Measurements from ENCODE around the gene HEPHL1.
"Not testable (repeated sequence)": the region's sequence is repeated elsewhere in the genome, so short reads cannot be mapped to it uniquely, and the experiment has no call there.

HEPHL1 gene

DNA sequence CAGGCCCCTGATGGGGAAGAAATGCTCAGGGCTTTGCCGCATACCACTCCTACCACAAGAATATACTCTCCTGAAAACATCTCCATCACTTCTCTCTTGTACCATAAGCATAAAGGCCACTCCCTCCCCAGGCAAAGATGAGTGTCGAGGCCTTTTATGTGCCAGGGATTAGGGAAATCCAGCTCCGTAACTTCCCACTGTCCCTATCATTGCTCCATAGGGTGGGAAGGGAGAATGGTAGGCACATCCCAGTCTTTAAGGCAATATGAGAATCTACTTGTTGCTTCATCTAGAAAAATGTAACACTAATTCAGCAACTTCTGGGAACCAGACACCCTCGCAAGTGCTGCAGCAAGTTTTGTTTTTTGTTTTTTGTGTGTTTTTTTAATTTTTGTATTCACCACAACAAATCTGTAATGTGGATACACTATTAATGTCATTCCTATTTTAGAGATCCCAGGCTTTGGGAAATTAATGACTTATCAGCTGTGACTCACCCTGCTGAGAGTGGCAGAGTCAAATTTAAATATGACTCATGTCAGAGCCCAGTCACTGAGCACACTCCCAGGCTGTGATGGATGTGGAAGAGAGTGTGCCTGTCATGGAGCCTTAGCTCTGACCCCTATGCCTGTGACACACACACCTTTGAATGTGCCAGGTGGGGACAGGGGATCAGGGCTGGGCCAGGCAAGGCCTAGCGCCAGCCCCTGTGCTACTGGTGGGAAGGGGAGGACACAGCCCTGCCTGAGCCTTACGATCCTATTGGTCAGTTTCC, 130.9 kb downstream of the HEPHL1 start:
- DNase-seq = no peak

DNA sequence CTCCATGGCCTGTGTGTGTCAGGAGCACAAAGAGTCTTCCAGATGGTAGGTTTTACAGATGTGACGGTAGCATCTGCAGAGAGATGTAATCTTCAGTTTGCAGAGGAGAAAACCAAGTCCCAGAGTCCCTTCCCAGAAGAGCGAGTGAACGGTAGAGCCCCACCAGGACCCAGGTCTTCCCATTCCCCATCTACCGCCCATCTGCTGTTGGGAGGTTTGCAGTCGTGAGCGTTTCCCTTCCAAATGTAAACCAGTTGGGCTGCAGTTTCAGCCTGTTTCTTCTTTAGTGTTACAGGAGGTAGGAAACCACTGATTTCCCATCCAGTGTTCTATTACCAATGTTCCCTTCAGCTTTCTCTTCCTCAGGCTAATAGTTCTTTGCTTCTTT, 131.5 kb downstream of the HEPHL1 start:
- no peak for DNase-seq

- no peak for DNase-seq
Measured at GRCh38 chr11:94153320-94153719, 132.2 kb downstream of the HEPHL1 start.

DNA sequence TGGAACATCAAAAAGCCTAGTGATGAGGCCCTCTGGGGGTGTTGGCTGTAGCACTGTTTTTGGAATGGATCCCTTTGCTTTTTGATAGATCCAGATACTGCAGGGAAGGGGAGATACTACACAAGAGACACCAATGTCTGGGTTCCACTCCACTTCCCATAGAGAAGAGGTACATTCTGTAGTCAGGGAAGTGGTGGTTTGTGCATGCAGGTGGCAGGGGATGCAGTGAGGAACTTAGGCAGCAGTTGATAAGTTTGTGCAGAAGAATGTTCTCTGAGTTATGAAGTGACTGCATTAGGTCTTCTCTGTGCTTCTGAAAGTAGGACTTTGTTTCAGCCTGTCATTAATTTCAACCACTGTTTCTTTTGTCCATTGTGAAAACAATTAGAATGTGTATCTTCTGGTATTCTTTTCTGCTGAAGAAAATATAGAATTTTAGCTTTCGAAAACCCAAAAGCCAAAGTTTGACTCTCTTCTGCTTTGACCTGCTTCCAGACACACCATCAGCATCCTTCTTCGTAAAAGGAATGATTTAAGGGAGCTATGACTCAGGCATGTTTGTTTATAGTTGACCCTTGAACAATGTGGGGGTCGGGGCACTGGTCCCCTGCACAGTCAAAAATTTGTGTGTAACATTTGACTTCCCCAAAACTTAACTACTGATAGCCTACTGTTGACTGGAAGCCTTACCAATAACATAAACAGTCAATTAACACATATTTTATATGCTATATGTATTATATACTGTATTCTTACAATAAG, 133.1 kb downstream of the HEPHL1 start:
- DNase-seq = no peak

DNA sequence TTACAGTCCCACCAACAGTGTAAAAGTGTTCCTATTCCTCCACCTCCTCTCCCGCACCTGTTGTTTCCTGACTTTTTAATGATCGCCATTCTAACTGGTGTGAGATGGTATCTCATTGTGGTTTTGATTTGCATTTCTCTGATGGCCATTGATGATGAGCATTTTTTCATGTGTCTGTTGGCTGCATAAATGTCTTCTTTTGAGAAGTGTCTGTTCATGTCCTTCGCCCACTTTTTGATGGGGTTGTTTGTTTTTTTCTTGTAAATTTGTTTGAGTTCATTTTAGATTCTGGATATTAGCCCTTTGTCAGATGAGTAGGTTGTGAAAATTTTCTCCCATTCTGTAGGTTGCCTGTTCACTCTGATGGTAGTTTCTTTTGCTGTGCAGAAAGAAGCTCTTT, 136.2 kb downstream of the HEPHL1 start:
- DNase-seq = not testable (repeated sequence)

All from T-helper 2 cell (primary cell).